Smooth muscle cell (in vitro differentiated cells): Measurements from ENCODE around the gene PI4KA. TPM values are rescaled to one million over a fixed set of nuclear protein-coding genes. Genes with fewer than 3 reads are reported as not detected.

Source experiments
- DNase-seq: peaks from one replicate; lab custom pipeline; 2025; ENCODE audit not compliant: unreplicated experiment; lab: John Stamatoyannopoulos, UW
- H2AFZ ChIP-seq: fragments of 200-600 bp; sonication (generic); 2 replicates; pipeline ENCODE4 v1.6.0; 2016; ENCODE audit warnings: antibody characterized with exemption, low read depth, mild to moderate bottlenecking
- H3F3A ChIP-seq: fragments of 200-600 bp; sonication (generic); 2 replicates; pipeline ENCODE4 v1.6.0; 2017; ENCODE audit warnings: antibody characterized with exemption, low read depth
- H3K27ac ChIP-seq: fragments of 200-600 bp; sonication (generic); 2 replicates; pipeline ENCODE4 v1.5.1; 2016; ENCODE audit warnings: low read depth, mild to moderate bottlenecking
- H3K27me3 ChIP-seq: fragments of 200-600 bp; sonication (generic); 2 replicates; pipeline ENCODE4 v1.6.1; 2016; ENCODE audit warnings: low read depth, mild to moderate bottlenecking
- H3K36me3 ChIP-seq: fragments of 200-600 bp; sonication (generic); 2 replicates; pipeline ENCODE4 v1.5.1; 2016; ENCODE audit warnings: low read depth
- H3K4me1 ChIP-seq: fragments of 200-600 bp; sonication (generic); 2 replicates; pipeline ENCODE4 v1.5.1; 2016; ENCODE audit warnings: low read depth
- H3K4me2 ChIP-seq: fragments of 200-600 bp; sonication (generic); 2 replicates; pipeline ENCODE4 v1.6.0; 2016; ENCODE audit warnings: mild to moderate bottlenecking
- H3K4me3 ChIP-seq: fragments of 200-600 bp; sonication (generic); 2 replicates; pipeline ENCODE4 v1.5.1; 2016; ENCODE audit warnings: mild to moderate bottlenecking
- H3K79me2 ChIP-seq: fragments of 200-600 bp; sonication (generic); 2 replicates; pipeline ENCODE4 v1.6.0; 2016; ENCODE audit warnings: low read depth, mild to moderate bottlenecking
- H3K9ac ChIP-seq: fragments of 200-600 bp; sonication (generic); 2 replicates; pipeline ENCODE4 v1.6.0; 2016; ENCODE audit warnings: low read depth
- H3K9me3 ChIP-seq: fragments of 200-600 bp; sonication (generic); replicated peaks from 2 replicates; pipeline ENCODE4 v1.5.1; 2016; ENCODE audit warnings: low read depth
- H4K20me1 ChIP-seq: fragments of 200-600 bp; sonication (generic); 2 replicates; pipeline ENCODE4 v1.6.0; 2016; ENCODE audit warnings: low read depth
- WGBS: methylation state at CpG from one replicate; pipeline ENCODE4 v1.1.7; 2016; ENCODE audit warnings: low lambda C conversion rate; 5-methylcytosine and 5-hydroxymethylcytosine counted together
- polyA plus RNA-seq: library from polyadenylated mRNA; unstranded; fragments of >200 nt; fragmentation: Nextera tagmentation; extraction: Ambion mirVana; gene quantifications from 2 replicates; pipeline ENCODE4 v1.2.1, GENCODE V29; 2016
- total RNA-seq: library from RNA; depleted of rRNA; stranded (reverse); fragments of >200 nt; gene quantifications from 2 replicates; pipeline ENCODE4 v1.2.3, GENCODE V29; 2014
- TF ChIP-seq, protein P1 (sequence below): fragments of 200-600 bp; sonication (generic); IDR thresholded peaks from 2 replicates; pipeline ENCODE4 v1.5.1; 2017; ENCODE audit warnings: borderline replicate concordance, mild to moderate bottlenecking, antibody characterized with exemption; ENCODE audit not compliant: insufficient read depth, poor library complexity, severe bottlenecking

Gene PI4KA
- total and polyA plus RNA-seq, 2 experiments from 2014 or later, result 23.5 to 33.2 TPM

DNA sequence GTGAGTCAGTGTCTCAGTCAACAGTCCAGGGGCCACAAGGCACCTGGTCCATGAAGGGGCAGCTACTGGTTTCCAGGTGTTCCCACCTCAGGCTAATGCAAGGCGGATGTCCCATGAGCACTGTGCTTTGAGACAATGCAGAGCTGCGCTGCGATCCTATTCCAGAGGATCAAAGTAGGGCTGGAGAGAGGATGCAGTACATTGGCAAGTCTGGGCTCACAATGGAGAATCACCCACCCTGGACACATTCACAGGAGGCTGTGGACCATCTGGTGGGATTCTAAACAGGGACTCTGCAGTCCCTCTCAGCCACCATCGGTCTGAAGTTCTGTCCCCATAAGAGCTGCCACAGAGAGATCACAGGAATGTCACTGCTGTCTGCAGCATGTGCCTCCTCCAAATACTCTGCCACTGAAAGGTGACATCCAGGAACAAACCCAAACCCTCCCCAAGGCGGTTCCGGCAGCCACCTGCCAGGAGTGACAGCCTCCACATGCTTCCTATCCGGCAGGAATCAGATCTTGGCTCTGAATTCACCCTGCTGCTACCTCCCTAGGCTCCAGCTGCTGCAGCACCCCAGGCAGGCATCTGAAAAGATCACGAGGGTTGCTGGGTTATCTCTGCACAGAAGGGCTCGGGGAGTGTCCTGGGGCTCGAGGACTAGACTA lies 130.0 kb downstream of the PI4KA start:
- TF ChIP-seq, protein P1, sequence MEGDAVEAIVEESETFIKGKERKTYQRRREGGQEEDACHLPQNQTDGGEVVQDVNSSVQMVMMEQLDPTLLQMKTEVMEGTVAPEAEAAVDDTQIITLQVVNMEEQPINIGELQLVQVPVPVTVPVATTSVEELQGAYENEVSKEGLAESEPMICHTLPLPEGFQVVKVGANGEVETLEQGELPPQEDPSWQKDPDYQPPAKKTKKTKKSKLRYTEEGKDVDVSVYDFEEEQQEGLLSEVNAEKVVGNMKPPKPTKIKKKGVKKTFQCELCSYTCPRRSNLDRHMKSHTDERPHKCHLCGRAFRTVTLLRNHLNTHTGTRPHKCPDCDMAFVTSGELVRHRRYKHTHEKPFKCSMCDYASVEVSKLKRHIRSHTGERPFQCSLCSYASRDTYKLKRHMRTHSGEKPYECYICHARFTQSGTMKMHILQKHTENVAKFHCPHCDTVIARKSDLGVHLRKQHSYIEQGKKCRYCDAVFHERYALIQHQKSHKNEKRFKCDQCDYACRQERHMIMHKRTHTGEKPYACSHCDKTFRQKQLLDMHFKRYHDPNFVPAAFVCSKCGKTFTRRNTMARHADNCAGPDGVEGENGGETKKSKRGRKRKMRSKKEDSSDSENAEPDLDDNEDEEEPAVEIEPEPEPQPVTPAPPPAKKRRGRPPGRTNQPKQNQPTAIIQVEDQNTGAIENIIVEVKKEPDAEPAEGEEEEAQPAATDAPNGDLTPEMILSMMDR, result no peak
- no peak overlapping the region for H3K4me3 ChIP-seq
- H3K9me3 ChIP-seq, result no peaks in the 10 kb centered on the region
- no peak overlapping the region for H3K27ac ChIP-seq
- H3K4me2 ChIP-seq, result no peak overlapping the region
- H3K36me3 ChIP-seq, result no peaks in the 10 kb centered on the region
- no peaks in the 10 kb centered on the region for H3K79me2 ChIP-seq
- no peak for DNase-seq
- H3K4me1 ChIP-seq, result no peaks in the 10 kb centered on the region
- H2AFZ ChIP-seq, result no peak overlapping the region
- H3K9ac ChIP-seq, result no peak overlapping the region
- H3K27me3 ChIP-seq, result no peaks in the 10 kb centered on the region
- WGBS, result 89% methylated on average over 10 of the region's 10 CpGs
- no peaks in the 10 kb centered on the region for H4K20me1 ChIP-seq
- no peaks in the 10 kb centered on the region for H3F3A ChIP-seq

DNA sequence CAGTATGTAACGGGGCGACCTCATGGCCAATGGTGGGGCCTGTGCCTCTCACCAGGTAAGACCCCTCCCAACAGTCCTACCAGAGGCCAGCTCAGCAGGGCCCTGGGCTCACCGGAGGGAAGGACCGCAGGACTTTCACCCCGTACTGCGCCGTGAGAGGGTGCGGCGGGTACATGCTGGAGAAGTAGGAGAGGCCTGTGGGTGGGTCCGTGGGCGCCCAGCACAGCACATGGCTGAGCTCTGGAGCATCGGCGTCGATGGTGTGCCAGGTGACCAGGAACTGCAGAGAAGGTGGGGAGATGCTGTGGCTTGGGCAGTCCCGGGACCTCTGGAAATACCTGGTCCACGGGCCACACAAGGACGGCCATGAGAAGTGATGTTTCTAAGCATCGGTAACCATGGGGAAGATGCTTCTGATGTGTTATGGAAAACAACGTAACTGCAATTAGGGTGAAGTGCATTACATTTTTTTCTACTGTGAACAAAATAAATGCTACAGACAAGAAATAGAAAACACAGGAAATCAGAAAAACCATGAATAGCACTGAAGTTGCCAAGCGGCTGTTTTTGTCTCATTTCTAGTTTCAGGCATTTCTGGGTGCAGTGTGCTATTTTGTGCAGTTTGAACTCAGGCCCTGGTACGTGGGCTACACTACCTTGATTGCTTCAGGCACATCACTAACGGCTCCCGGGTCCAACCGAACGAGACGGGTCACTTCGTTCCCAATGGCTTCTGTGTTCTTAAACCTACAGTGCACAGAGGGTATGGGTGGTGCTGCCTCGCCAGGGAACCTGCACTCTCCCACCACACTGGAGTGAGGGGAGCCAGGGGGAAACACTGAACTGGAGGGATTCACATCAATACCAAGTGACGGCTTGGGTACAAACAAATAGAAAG lies 131.2 kb downstream of the PI4KA start:
- no peak overlapping the region for H3K9ac ChIP-seq
- no peaks in the 10 kb centered on the region for H3K79me2 ChIP-seq
- H3K4me3 ChIP-seq, result no peak overlapping the region
- H3F3A ChIP-seq, result no peaks in the 10 kb centered on the region
- no peak overlapping the region for H2AFZ ChIP-seq
- no peaks in the 10 kb centered on the region for H3K36me3 ChIP-seq
- H3K4me2 ChIP-seq, result no peak overlapping the region
- H3K4me1 ChIP-seq, result no peaks in the 10 kb centered on the region
- TF ChIP-seq, protein P1, result no peak
- H3K9me3 ChIP-seq, result no peaks in the 10 kb centered on the region
- DNase-seq, result no peak
- no peak overlapping the region for H3K27ac ChIP-seq
- no peaks in the 10 kb centered on the region for H4K20me1 ChIP-seq
- H3K27me3 ChIP-seq, result no peaks in the 10 kb centered on the region
- 93% methylated on average over 29 of the region's 29 CpGs for WGBS

DNA sequence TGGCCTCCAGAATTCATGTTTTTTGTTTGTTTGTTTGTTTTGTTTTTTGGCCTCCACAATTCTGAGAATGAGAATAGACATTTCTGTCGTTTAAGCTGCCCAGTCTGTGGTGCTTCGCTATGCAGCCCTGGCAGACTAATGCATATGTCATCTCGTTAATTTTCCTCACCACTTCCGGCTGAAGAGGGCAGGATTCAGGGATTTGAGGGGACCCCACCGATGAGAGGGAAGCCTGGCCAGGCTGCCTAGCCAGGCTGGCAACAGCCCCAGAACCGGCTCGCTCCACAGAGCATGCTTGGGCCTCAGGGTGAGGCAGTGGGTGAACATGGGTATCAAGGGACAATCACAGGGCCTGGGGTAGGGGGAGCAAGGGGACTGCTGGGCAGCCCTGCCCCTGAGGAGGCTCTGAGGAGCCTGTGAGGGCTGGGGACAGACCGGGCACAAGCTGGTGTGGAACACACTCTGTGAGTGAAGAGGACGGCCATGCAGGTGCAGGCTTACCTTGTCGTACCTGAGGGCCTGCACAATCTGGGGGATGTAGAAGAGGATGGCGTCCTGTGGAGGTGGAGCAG lies 132.5 kb downstream of the PI4KA start:
- Histone ChIP-seq H2AFZ (no peak overlapping the region), H3K27ac (no peak overlapping the region), H3K79me2 (no peaks in the 10 kb centered on the region), H3K4me3 (no peak overlapping the region), H3K9me3 (no peaks in the 10 kb centered on the region), H3K9ac (no peak overlapping the region), H3K27me3 (no peaks in the 10 kb centered on the region), H3K4me1 (no peaks in the 10 kb centered on the region), H4K20me1 (no peaks in the 10 kb centered on the region), H3K36me3 (no peaks in the 10 kb centered on the region), H3F3A (no peaks in the 10 kb centered on the region), H3K4me2 (no peak overlapping the region)
- DNase-seq, result no peak
- TF ChIP-seq, protein P1, result no peak
- 89% methylated on average over 11 of the region's 11 CpGs for WGBS
